OCI-LY7 (cell line): Measurements from ENCODE around the gene SAMD8. TPM values are rescaled to one million over a fixed set of nuclear protein-coding genes. Genes with fewer than 3 reads are reported as not detected.

Source experiments
- BruUV-seq: library from RNA; stranded (reverse); fragments of 400-500 nt; replicated peaks from 2 replicates; lab custom pipeline; 2021; lab: Mats Ljungman, UMichigan
- CTCF ChIA-PET: fragments of 300-600 bp; sonication (Branson Sonifier 250); formaldehyde crosslinking; loops from one replicate; lab custom pipeline; 2022; ENCODE audit warnings: antibody characterized with exemption; ENCODE audit not compliant: unreplicated experiment; lab: Charles Lee
- POLR2A ChIA-PET: fragments of 300-600 bp; sonication (Branson Sonifier 250); formaldehyde crosslinking; loops from one replicate; lab custom pipeline; 2022; ENCODE audit warnings: antibody characterized with exemption; lab: Charles Lee
- DNase-seq: peaks from one replicate; pipeline ENCODE4 v3.0.0-alpha.2; 2015; ENCODE audit warnings: low spot score
- H2AFZ ChIP-seq: fragments of 200-600 bp; sonication (generic), shearing (Covaris generic); 2 replicates; pipeline ENCODE4 v1.6.1; 2014; ENCODE audit warnings: mild to moderate bottlenecking, antibody characterized with exemption, low read length, moderate library complexity
- H3K27ac ChIP-seq: fragments of 200-600 bp; sonication (generic); 2 replicates; pipeline ENCODE4 v1.5.1; 2014; ENCODE audit warnings: mixed run types, low read depth, mild to moderate bottlenecking, moderate library complexity, low read length, inconsistent platforms; ENCODE audit not compliant: poor library complexity, severe bottlenecking
- H3K36me3 ChIP-seq: fragments of 200-600 bp; sonication (generic); 2 replicates; pipeline ENCODE4 v1.6.1; 2014; ENCODE audit warnings: mild to moderate bottlenecking, antibody characterized with exemption, low read length, moderate library complexity, mixed read lengths; ENCODE audit not compliant: insufficient read depth
- H3K4me1 ChIP-seq: fragments of 200-600 bp; sonication (generic); 2 replicates; pipeline ENCODE4 v1.5.1; 2014; ENCODE audit warnings: mild to moderate bottlenecking, low read length; ENCODE audit not compliant: insufficient read depth, poor library complexity, severe bottlenecking
- H3K4me2 ChIP-seq: fragments of 200-600 bp; sonication (generic); 2 replicates; pipeline ENCODE4 v1.6.1; 2014; ENCODE audit warnings: mild to moderate bottlenecking, low read length
- H3K4me3 ChIP-seq: fragments of 200-600 bp; sonication (generic); 2 replicates; pipeline ENCODE4 v1.5.1; 2014; ENCODE audit warnings: mild to moderate bottlenecking, low read depth, low read length; ENCODE audit not compliant: poor library complexity, severe bottlenecking
- H3K79me2 ChIP-seq: fragments of 200-600 bp; sonication (generic); 2 replicates; pipeline ENCODE4 v1.6.1; 2016; ENCODE audit warnings: low read depth, mild to moderate bottlenecking, low read length, moderate library complexity, mixed read lengths; ENCODE audit not compliant: insufficient read depth
- H3K9me2 ChIP-seq: fragments of 200-600 bp; sonication (generic); 2 replicates; pipeline ENCODE4 v1.6.1; 2016; ENCODE audit warnings: mild to moderate bottlenecking, low read length, mixed read lengths; ENCODE audit not compliant: insufficient read depth
- H3K9me3 ChIP-seq: fragments of 200-600 bp; sonication (generic); 2 replicates; pipeline ENCODE4 v1.6.1; 2014; ENCODE audit warnings: mild to moderate bottlenecking, mixed run types, low read length, mixed read lengths
- H4K20me1 ChIP-seq: fragments of 200-600 bp; sonication (generic); 2 replicates; pipeline ENCODE4 v1.6.1; 2014; ENCODE audit warnings: mild to moderate bottlenecking, antibody characterized with exemption, low read length, moderate library complexity, mixed read lengths; ENCODE audit not compliant: insufficient read depth
- CTCF ChIP-seq: fragments of 200-600 bp; sonication (generic); conservative IDR thresholded peaks from 2 replicates; pipeline ENCODE4 v1.5.1; 2014; ENCODE audit warnings: mild to moderate bottlenecking, antibody characterized with exemption, low read length, moderate library complexity, mixed read lengths
- EZH2phosphoT487 ChIP-seq: fragments of 200-600 bp; sonication (generic); IDR thresholded peaks from 2 replicates; pipeline ENCODE4 v1.6.1; 2018; ENCODE audit warnings: low read depth, borderline replicate concordance, mild to moderate bottlenecking, mixed run types, antibody characterized with exemption, low read length, moderate library complexity, mixed read lengths
- intact Hi-C: fragments of 100-400 bp; cut with micrococcal nuclease; formaldehyde crosslinking; loops from one replicate; pipeline ENCODE4 v1.10.0; 2022; ENCODE audit not compliant: unreplicated experiment
- total RNA-seq, 2 experiments: library from RNA; depleted of rRNA in 1 of 2; stranded (reverse); fragments of >200 nt in 1 of 2; shearing (Covaris generic) in 1 of 2; gene quantifications; 2 replicates each; pipeline ENCODE4 v1.2.3, GENCODE V29; 2014 to 2022

The SAMD8 gene
- total RNA-seq, 2 experiments from 2014 or later: 8.8 to 16.7 TPM

DNA sequence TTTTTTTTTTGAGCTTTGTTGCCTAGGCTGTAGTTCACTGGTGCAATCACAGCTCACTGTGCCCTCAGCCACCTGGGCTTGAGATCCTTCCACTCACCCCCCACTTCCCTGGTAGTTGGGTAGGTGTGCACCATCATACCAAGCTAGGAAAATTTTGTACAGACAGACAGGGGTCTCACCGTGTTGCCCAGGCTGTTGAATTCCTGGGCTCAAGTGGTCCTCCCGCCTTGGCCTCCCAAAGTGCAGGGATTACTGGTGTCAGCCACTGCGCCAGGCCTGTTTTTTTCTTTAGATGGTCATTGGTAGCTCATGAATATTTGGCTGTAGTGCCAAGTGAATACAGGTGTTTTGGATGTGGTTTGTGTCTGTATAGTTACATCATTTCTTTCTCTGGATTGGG lies 116.8 kb downstream of the SAMD8 start:
- no peak for TF ChIP-seq EZH2phosphoT487
- no peak for TF ChIP-seq CTCF
- Histone ChIP-seq H3K9me2 (no peaks in the 10 kb centered on the region), H3K4me3 (no peak overlapping the region), H4K20me1 (peaks cover 32% of the 10 kb centered on the region), H3K79me2 (peaks cover 55% of the 10 kb centered on the region), H2AFZ (no peak overlapping the region), H3K36me3 (peaks cover 97% of the 10 kb centered on the region), H3K4me1 (peaks cover 5% of the 10 kb centered on the region), H3K27ac (no peak overlapping the region), H3K9me3 (no peaks in the 10 kb centered on the region), H3K4me2 (no peak overlapping the region)
- POLR2A ChIA-PET: interaction anchor here (0.6 to 2.2 kb wide), 5 partner anchors 12 to 96 kb away, joined by 3 to 10 read pairs (median 3); partner anchors contain the start of gene VDAC2
- intact Hi-C loops: no loop called here
- DNase-seq: no peak
- CTCF ChIA-PET: no interaction called here
- BruUV-seq: no TSS peak

- POLR2A ChIA-PET: interaction anchor here (0.6 to 2.2 kb wide), 4 partner anchors 12 to 96 kb away, joined by 3 to 10 read pairs (median 6); partner anchors contain the start of gene VDAC2
- TF ChIP-seq EZH2phosphoT487: no peak
- no peak for TF ChIP-seq CTCF
Measured at GRCh38 chr10:75228834-75229233, 117.4 kb downstream of the SAMD8 start.

DNA sequence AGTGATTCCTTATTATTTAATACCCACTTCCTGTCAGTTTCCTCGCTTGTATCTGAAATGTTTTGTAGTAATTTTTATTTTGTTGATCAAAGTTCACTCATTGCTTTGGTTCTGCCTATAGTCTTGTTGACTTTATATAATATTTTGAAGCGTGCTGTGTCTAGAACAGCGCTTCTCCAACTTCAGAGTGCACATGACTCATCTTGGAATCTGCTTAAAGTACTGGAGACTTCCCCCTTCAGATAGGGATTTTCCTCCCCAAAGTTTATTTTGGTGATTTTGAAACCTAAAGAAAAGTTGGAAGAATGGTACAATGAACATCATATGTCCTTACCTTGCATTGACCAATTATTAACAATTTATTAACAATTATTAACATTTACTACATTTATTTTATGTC lies 118.5 kb downstream of the SAMD8 start:
- TF ChIP-seq CTCF: no peak
- no peak for TF ChIP-seq EZH2phosphoT487
- no peaks in the 10 kb centered on the region for H3K9me2 ChIP-seq
- ChIA-PET POLR2A (no interaction called here), CTCF (interaction anchor here (1.1 kb wide), 1 partner anchor 42 kb away, joined by 3 read pairs; no protein-coding TSS in a partner anchor)
- no peak overlapping the region for H3K27ac ChIP-seq
- no peak overlapping the region for H3K4me3 ChIP-seq
- BruUV-seq: no TSS peak
- peaks cover 13% of the 10 kb centered on the region for H3K4me1 ChIP-seq
- no peaks in the 10 kb centered on the region for H3K9me3 ChIP-seq
- no peak for DNase-seq
- peaks cover 86% of the 10 kb centered on the region for H3K36me3 ChIP-seq
- peaks cover 43% of the 10 kb centered on the region for H3K79me2 ChIP-seq
- H4K20me1 ChIP-seq: peaks cover 21% of the 10 kb centered on the region
- no peak overlapping the region for H3K4me2 ChIP-seq
- intact Hi-C loops: loop anchor here (1.0 to 10.0 kb wide), 2 partner anchors 42 to 215 kb away; no protein-coding TSS in a partner anchor
- no peak overlapping the region for H2AFZ ChIP-seq

More at GRCh38 chr10:75228834-75229233, 117.4 kb downstream of the SAMD8 start:
- CTCF ChIA-PET: no interaction called here
- Histone ChIP-seq H3K36me3 (peaks cover 97% of the 10 kb centered on the region), H3K27ac (no peak overlapping the region), H3K4me1 (peaks cover 10% of the 10 kb centered on the region), H3K4me2 (no peak overlapping the region), H3K9me2 (no peaks in the 10 kb centered on the region), H3K9me3 (no peaks in the 10 kb centered on the region), H3K4me3 (no peak overlapping the region), H4K20me1 (peaks cover 32% of the 10 kb centered on the region), H3K79me2 (peaks cover 49% of the 10 kb centered on the region), H2AFZ (no peak overlapping the region)
- BruUV-seq: no TSS peak
- DNase-seq: no peak
- intact Hi-C loops: no loop called here
